ENCODE results near the gene CREB5. TPM values are rescaled to one million over a fixed set of nuclear protein-coding genes. Genes with fewer than 3 reads are reported as not detected.

The CREB5 gene
- total RNA-seq, 2 experiments from 2014 or later = 1.2 to 1.5 TPM

DNA sequence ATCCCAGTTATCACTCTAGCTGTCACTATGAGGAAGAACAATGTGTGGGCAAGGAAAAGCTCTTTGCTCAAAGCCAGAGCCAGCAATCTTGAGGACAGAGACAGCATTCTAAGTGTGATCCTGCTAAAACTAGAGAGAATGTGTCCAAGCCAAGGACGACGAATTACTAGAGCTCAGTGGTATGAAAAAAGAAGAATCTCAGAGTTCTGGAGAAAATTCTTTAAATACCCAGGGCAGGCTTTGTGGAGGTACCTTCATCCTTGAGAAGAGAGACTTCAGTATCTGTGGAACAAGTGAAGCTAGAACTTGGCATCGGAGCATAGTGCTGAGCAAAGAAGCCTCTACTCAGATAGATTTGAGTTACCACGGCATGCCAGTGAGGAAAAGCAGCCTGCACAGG, 336.0 kb downstream of the CREB5 start:
- Mint-ChIP-seq H3K4me3 (no peak overlapping the region), H3K9me3 (no peaks in the 10 kb centered on the region), H3K27me3 (no peaks in the 10 kb centered on the region), H3K36me3 (ENCODE audit: low read depth) (no peaks in the 10 kb centered on the region), H3K27ac (no peak overlapping the region), H3K4me1 (ENCODE audit: low read depth) (no peaks in the 10 kb centered on the region)
- TF ChIP-seq, protein P1, sequence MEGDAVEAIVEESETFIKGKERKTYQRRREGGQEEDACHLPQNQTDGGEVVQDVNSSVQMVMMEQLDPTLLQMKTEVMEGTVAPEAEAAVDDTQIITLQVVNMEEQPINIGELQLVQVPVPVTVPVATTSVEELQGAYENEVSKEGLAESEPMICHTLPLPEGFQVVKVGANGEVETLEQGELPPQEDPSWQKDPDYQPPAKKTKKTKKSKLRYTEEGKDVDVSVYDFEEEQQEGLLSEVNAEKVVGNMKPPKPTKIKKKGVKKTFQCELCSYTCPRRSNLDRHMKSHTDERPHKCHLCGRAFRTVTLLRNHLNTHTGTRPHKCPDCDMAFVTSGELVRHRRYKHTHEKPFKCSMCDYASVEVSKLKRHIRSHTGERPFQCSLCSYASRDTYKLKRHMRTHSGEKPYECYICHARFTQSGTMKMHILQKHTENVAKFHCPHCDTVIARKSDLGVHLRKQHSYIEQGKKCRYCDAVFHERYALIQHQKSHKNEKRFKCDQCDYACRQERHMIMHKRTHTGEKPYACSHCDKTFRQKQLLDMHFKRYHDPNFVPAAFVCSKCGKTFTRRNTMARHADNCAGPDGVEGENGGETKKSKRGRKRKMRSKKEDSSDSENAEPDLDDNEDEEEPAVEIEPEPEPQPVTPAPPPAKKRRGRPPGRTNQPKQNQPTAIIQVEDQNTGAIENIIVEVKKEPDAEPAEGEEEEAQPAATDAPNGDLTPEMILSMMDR (IDR thresholded peaks at IDR 0.05) = no peak
- intact Hi-C loops (cut with micrococcal nuclease) = no loop called here
- POLR2A ChIA-PET = no interaction called here
- CTCF ChIA-PET = no interaction called here
- DNase-seq (no peak), ATAC-seq (no peak)

DNA sequence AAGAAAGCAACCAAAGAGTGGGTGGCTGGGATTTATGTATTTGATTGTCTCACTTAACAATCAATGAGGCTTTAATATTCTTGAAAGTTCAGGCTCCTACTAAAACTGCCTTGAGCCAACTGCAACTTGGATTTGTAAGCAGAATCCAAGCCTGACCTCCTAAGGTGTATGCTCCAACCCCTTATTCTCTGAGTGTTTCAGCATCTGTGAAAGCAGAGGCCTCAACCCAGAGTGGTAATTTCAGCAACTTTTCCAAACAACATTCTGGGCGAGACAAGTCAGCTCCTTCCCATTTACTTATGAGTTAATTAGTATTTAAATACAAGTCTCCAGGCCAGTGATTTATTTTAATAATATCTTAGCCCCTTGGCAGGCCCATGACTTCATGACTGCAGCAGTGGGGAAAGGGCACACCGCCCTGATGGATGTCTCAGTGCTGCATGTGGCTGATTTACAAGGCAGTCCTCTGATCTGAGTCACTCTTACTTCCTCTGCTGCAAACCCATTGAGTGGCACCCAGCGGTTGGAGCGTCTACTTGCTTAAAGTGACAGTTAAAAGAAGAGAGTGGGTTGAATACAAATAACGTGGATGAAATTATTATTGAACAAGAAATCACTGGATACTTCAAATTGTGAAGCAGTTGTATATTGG, 336.7 kb downstream of the CREB5 start:
- peak; percentile 48 for DNase-seq
- TF ChIP-seq, protein P1 (IDR thresholded peaks at IDR 0.05) = no peak

DNA sequence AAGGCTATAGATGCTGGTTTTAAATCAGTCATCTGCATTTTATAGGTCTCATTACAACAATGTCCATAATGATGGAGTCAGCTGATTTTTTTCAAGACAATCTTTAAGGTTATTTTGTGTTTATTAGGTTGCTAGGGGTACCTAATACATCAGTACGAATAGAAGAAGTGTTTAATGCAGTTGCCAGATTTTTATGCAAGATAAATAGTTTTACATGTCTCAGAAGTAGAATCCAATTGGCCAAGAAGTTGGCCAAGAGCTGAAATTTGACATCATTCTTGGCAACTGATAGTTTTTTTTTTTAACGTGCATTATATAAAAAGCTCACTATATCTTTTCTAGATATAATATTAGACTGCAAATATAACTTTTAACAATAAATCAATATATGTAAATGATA, 337.3 kb downstream of the CREB5 start:
- Mint-ChIP-seq H3K27ac (no peak overlapping the region), H3K27me3 (no peaks in the 10 kb centered on the region), H3K4me3 (no peak overlapping the region), H3K9me3 (no peaks in the 10 kb centered on the region), H3K4me1 (ENCODE audit: low read depth) (no peaks in the 10 kb centered on the region), H3K36me3 (ENCODE audit: low read depth) (no peaks in the 10 kb centered on the region)
- intact Hi-C loops (cut with micrococcal nuclease) = no loop called here
- ChIA-PET POLR2A (no interaction called here), CTCF (no interaction called here)
- TF ChIP-seq, protein P1 (IDR thresholded peaks at IDR 0.05) = no peak
- no peak for ATAC-seq
- no peak for DNase-seq

More for the DNA sequence above, 336.7 kb downstream of the CREB5 start:
- Mint-ChIP-seq H3K4me3 (no peak overlapping the region), H3K36me3 (ENCODE audit: low read depth) (no peaks in the 10 kb centered on the region), H3K4me1 (ENCODE audit: low read depth) (no peaks in the 10 kb centered on the region), H3K9me3 (no peaks in the 10 kb centered on the region), H3K27ac (no peak overlapping the region), H3K27me3 (no peaks in the 10 kb centered on the region)
- CTCF ChIA-PET = no interaction called here
- intact Hi-C loops (cut with micrococcal nuclease) = no loop called here
- POLR2A ChIA-PET = no interaction called here
- ATAC-seq = peak; percentile 69

GRCh38 chr7:28750981-28751380, 338.7 kb downstream of the CREB5 start:
- H3K36me3 Mint-ChIP-seq (ENCODE audit: low read depth) = no peaks in the 10 kb centered on the region
- no peaks in the 10 kb centered on the region for H3K9me3 Mint-ChIP-seq
- POLR2A ChIA-PET = no interaction called here
- peaks cover 1% of the 10 kb centered on the region for H3K27me3 Mint-ChIP-seq
- TF ChIP-seq, protein P1 (IDR thresholded peaks at IDR 0.05) = no peak
- no peaks in the 10 kb centered on the region for H3K4me1 Mint-ChIP-seq (ENCODE audit: low read depth)
- intact Hi-C loops (cut with micrococcal nuclease) = no loop called here
- ATAC-seq = no peak
- DNase-seq = no peak
- no peak overlapping the region for H3K4me3 Mint-ChIP-seq
- CTCF ChIA-PET = no interaction called here
- no peak overlapping the region for H3K27ac Mint-ChIP-seq

GRCh38 chr7:28753613-28754012, 341.3 kb downstream of the CREB5 start:
- Mint-ChIP-seq H3K4me3 (no peak overlapping the region), H3K9me3 (no peaks in the 10 kb centered on the region), H3K36me3 (ENCODE audit: low read depth) (no peaks in the 10 kb centered on the region), H3K27me3 (peaks cover 1% of the 10 kb centered on the region), H3K27ac (no peak overlapping the region), H3K4me1 (ENCODE audit: low read depth) (no peaks in the 10 kb centered on the region)
- intact Hi-C loops (cut with micrococcal nuclease) = no loop called here
- CTCF ChIA-PET = no interaction called here
- ATAC-seq = no peak
- TF ChIP-seq, protein P1 (IDR thresholded peaks at IDR 0.05) = no peak
- DNase-seq = no peak
- POLR2A ChIA-PET = no interaction called here
